ENCODE measurements around the gene SUGP2. TPM values are rescaled to one million over a fixed set of nuclear protein-coding genes. Genes with fewer than 3 reads are reported as not detected.

Gene SUGP2
- total RNA-seq, 1 donor from 2014 or later = 114 TPM

DNA sequence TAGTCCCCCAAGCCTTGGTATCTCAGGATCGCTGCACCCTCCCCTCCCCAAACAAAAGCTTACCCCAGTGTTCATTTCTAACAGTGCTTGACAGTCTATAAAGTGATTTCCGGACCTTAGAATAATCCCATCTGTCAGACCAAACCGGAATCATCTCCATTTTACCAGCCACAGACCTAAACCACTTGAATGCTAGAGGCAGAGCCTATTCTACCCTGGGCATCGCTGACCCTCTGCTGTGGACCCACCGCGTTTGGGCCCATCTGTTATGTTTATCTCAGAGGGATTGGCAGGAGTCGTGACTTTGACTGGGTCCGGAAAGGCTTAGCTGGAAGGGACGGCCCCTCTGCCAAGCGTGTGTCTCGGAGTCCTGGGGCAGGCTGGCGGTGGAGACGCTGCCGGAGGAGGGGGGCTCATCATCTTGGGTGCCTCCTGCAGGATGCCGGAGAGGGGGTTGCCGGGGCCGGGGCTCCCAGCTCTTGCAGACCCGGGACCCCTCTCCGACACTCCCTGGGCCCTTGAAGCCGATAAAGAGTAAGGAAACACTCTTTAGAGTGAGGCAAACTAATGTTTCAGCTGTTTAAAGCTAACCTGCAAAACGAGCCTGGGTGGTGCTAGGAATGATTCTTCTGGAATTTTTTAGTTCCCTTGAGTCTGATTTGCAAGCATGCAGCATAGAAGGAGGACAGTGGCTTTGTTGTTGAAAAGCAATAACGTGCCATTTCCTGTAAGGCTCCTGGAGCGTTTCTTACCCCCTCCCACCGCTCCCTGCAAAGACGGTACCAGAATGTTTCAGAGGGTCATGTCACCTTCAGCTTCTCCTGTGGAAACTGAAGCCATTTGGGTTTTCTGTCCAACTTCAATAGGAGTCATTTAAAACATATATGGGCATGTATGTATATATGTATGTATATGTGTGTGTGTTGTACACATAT, 31.8 kb upstream of the SUGP2 start:
- peaks cover under 1% of the 10 kb centered on the region for H3K36me3 Mint-ChIP-seq (ENCODE audit: low read depth)
- H3K4me3 Mint-ChIP-seq = peak overlapping the region; percentile 84
- DNase-seq (ENCODE audit: low spot score) = peak; percentile 16
- H3K4me1 Mint-ChIP-seq (ENCODE audit: low read depth) = peaks cover 29% of the 10 kb centered on the region
- H3K27ac Mint-ChIP-seq = peak overlapping the region; percentile 62
- no peaks in the 10 kb centered on the region for H3K9me3 Mint-ChIP-seq
- intact Hi-C loops (cut with micrococcal nuclease) = no loop called here
- no peaks in the 10 kb centered on the region for H3K27me3 Mint-ChIP-seq (ENCODE audit: insufficient read depth)

DNA sequence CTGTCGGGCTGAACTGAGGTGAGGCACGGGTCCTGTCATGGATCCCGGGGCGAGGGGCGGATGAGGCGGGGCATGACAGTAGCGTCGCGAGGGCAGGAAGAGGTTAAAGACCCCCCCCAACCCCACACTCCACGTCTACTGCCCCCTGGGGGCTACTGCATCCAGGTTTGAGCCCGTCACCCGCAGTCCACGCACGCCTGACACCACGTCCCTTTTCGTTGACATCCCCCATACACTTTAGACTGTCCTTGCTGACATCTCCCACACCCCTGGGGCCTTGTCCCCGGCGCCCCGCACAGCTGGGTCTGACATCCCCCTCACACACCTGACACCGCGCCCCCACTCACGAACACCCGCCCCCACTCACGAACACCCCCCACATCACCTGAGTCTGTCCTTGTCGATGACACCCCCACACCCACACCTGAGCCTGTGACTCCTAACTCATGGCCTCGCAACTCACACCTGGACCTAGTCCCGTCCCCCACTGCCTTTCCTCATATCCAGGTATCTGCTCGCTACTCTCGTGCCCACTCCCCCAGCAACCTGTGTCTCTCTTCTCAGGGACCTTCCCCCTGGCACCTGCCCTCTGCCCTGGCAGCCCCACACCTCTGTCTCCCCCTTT, 30.9 kb upstream of the SUGP2 start:
- Mint-ChIP-seq H3K9me3 (no peaks in the 10 kb centered on the region), H3K4me3 (peak overlapping the region; percentile 84), H3K4me1 (ENCODE audit: low read depth) (peaks cover 29% of the 10 kb centered on the region), H3K27me3 (ENCODE audit: insufficient read depth) (no peaks in the 10 kb centered on the region), H3K27ac (peak overlapping the region; percentile 62), H3K36me3 (ENCODE audit: low read depth) (peaks cover 5% of the 10 kb centered on the region)
- DNase-seq (ENCODE audit: low spot score) = no peak
- intact Hi-C loops (cut with micrococcal nuclease) = no loop called here

DNA sequence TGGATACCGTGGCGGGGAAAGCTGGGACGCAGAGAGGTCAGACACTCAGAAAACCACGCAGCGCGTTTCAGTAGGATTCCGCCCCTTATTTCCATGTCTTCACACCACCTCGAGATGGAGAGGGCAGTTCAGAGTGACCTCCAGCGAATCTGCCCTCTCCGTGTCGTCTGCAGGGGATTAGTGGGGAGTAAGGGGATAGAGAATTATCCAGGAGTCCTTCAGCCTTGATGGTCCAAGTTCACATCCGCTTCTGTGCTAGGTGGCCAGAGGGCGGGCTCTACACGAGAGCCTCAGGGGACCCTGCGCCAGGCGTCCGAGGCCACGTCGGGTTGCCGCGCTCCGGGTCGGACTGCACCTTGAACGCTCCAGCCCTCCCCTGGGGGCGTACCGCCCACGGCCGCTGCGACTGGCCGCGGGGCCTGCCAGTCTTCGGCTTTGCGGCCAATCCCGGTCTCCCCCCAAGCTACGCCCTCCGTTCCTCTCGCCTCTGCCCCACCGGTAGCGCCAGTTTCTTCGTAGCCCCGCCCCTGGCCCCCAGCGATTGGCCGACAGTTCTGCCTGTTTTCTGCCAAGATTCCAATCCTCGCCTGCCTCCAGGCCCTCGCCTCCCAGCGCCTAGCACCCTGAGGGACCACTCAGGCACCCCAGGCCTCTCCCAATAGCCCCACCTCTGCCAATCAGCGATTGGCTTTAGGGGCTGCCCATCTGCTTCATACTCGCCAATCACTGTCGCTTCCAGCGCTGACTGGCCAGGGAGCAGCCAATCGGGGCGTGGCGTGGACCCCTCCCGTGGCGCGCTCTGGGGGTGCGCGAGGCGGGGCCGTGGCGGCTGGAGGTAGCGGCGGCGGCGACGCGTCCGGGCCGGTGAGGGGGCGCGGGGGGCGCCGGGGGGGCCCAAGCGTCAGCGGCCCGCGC, 30.1 kb upstream of the SUGP2 start, which contains the start of gene SLC25A42:
Gene SLC25A42 (plus strand): TSS at position 812 of the 915 bp plus-strand sequence. CDS start 32,131 bp downstream, outside the sequence.
- peak; percentile 99 for DNase-seq (ENCODE audit: low spot score)
- Mint-ChIP-seq H3K4me3 (peak within 1 kb of the TSS; percentile 84), H3K9me3 (no peaks in the 10 kb centered on the region), H3K4me1 (ENCODE audit: low read depth) (peaks cover 29% of the 10 kb centered on the region), H3K27ac (peak within 1 kb of the TSS; percentile 62), H3K36me3 (ENCODE audit: low read depth) (peaks cover 5% of the 10 kb centered on the region), H3K27me3 (ENCODE audit: insufficient read depth) (no peaks in the 10 kb centered on the region)
- intact Hi-C loops (cut with micrococcal nuclease) = loop anchor here (1.0 kb wide), 5 partner anchors 31 to 427 kb away; partner anchors contain the start of genes BORCS8, RFXANK and TMEM161A

DNA sequence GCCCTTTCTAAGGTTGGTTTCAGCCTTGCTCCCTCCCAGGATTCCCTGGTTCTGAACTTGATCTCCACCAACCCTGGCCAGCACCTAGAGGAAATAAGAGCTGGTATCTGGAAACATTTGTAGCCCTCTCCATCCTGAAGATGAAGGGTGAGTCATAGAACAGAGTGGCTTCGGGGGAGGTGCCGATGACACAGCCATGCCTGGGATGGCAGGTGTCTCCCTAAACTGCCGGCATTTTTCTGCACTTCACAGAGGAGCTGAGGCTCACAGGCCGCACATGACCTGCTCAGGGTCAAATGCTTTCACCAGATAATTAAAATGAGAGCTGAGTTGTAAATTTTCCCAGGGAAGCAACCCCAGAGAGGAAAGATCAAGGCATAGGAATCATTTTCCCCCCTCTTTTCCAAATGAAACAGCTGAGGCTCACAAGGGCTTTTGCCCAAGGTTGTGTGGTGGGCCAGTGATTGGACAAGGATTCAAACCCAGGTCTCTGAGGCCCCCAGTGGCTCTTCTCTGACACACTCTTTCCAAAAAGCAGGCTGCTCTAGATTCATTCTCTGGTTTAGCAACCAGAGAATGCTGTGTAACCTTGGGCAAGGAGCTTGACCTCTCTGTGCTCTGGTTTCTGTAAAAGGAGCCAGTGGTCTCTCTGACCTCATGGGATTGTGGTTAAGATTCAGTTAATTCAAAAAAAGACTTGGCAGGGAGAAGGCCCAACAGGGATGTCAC, 29.3 kb upstream of the SUGP2 start:
- Mint-ChIP-seq H3K4me3 (peak overlapping the region; percentile 84), H3K27ac (peak overlapping the region; percentile 57), H3K27me3 (ENCODE audit: insufficient read depth) (no peaks in the 10 kb centered on the region), H3K36me3 (ENCODE audit: low read depth) (peaks cover 7% of the 10 kb centered on the region), H3K4me1 (ENCODE audit: low read depth) (peaks cover 29% of the 10 kb centered on the region), H3K9me3 (no peaks in the 10 kb centered on the region)
- DNase-seq (ENCODE audit: low spot score) = no peak
- intact Hi-C loops (cut with micrococcal nuclease) = loop anchor here (1.0 kb wide), 5 partner anchors 30 to 426 kb away; partner anchors contain the start of genes BORCS8, RFXANK and TMEM161A

DNA sequence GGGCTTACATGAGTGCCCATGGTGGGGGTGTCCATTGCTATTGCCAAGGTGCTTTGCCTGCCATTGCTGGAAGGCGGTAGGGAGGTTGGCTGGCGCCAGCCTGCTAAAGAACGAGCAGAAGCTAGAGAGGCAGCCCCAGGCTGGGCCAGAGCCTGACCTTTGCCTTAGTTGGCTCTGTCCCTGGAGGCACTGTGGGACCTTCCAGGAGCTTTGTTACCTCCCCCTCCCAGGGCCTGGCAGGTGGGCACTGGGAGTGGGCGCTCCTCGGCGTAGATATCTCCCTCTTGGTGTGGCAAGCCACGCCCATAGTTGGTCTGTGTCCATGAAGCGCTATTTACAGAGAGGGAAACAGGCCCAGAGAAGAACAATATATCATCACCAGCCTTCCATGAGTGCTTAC, 28.2 kb upstream of the SUGP2 start:
- H3K36me3 Mint-ChIP-seq (ENCODE audit: low read depth) = peaks cover 9% of the 10 kb centered on the region
- H3K27me3 Mint-ChIP-seq (ENCODE audit: insufficient read depth) = no peaks in the 10 kb centered on the region
- peaks cover 24% of the 10 kb centered on the region for H3K4me1 Mint-ChIP-seq (ENCODE audit: low read depth)
- DNase-seq (ENCODE audit: low spot score) = no peak
- no peak overlapping the region for H3K4me3 Mint-ChIP-seq
- H3K9me3 Mint-ChIP-seq = no peaks in the 10 kb centered on the region
- H3K27ac Mint-ChIP-seq = no peak overlapping the region
- intact Hi-C loops (cut with micrococcal nuclease) = no loop called here

DNA sequence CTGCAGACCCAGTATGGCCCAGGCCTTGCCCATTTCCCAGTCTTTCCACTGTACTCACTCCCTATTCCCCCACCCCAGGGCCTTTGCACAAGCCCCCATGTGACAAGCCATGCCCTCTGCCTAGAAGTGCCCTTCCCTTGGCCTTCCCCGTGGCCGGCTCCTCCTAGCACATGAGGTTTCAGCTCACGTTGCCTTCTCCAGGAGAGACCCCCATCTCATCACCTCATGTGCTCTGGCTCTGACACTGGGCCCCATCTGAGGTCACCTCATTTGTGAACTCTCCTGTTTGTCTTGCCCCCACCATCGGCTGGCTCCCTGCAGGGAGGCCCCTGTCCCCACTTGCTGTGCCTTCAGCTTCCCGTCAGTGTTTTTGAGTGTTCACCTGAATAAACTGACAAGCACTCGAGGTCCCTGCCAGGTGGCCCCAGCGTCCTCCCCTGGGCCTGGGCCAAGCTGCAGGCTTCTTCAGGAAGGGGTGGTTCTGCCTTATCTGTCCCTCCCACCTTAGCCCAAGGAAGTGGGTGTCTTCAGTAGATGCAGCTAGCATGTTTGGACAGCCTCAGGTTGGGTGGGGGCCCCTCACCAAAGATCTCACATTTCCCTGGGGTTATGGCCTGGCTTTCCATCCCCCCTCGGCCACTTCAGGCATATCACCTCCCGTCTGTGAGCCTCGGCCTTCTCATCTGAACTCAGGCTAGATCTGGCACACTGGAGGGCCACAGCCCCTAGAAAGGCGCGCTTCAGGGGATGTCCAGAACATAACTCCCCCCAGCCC, 26.7 kb upstream of the SUGP2 start:
- H3K27me3 Mint-ChIP-seq (ENCODE audit: insufficient read depth) = no peaks in the 10 kb centered on the region
- intact Hi-C loops (cut with micrococcal nuclease) = no loop called here
- H3K4me1 Mint-ChIP-seq (ENCODE audit: low read depth) = peaks cover 19% of the 10 kb centered on the region

DNA sequence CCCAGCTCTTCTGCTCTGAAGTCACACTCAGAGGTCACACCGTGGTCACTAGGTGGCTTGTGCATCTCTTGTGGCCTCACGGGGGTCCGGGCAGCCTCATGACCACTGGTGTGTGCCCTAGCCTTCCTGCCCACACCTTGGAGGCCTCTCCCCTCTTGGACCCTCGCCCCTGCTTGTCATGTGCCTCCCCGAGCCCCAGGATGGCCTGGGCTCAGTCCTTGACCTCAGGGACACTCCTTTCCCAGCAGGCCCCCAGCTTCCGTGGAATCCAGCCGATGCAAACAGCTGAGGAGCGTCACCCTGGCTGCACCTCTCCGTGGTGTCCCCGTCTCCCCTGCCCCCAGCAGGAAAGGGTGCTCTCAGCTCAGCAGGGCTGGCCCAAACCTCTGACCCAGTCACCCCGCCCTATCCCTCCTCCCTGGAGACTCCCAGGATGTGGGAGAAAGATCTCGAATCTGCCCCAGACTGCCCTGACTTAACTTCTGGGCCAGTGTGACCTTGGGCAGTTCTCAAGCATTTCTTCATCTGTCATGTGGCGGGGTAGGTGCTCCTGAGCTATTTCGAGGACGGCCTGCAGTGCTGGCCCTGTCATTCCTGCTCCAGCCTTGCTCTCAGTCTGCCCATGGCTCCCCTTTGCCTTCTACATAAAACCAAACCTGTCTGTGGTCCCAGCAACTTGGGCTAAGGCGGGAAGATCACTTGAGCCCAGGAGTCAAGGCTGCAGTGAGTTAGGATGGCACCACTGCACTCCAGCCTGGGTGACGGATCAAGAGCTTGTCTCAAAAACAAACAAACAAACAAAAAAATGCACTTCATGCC, 25.9 kb upstream of the SUGP2 start:
- Mint-ChIP-seq H3K9me3 (no peaks in the 10 kb centered on the region), H3K27me3 (ENCODE audit: insufficient read depth) (no peaks in the 10 kb centered on the region), H3K36me3 (ENCODE audit: low read depth) (peaks cover 9% of the 10 kb centered on the region), H3K4me3 (no peak overlapping the region), H3K4me1 (ENCODE audit: low read depth) (peaks cover 11% of the 10 kb centered on the region), H3K27ac (no peak overlapping the region)
- intact Hi-C loops (cut with micrococcal nuclease) = no loop called here
- DNase-seq (ENCODE audit: low spot score) = no peak

More for the DNA sequence above, 26.7 kb upstream of the SUGP2 start:
- DNase-seq (ENCODE audit: low spot score) = no peak
- no peaks in the 10 kb centered on the region for H3K9me3 Mint-ChIP-seq
- H3K36me3 Mint-ChIP-seq (ENCODE audit: low read depth) = peaks cover 9% of the 10 kb centered on the region
- H3K27ac Mint-ChIP-seq = no peak overlapping the region
- no peak overlapping the region for H3K4me3 Mint-ChIP-seq

DNA sequence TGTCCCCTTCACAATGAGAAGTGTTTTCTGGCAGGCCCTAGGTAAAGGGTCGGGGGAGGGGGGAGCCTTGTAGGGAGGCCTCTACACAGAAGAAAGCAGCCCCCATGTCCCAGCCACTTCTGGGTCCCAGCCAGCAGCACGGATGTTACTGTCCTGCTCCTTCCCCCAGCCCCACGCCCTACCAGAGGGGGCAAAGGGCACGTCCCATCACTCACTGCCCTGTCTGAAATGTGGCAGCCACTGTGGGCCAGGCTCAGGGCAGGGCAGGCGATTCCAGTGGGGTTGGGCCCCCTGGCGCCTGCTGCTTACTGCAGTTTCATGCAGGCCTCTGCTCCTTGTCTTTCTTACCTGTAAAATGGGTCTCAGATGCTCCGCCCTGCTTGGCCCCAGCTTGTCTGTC, 24.4 kb upstream of the SUGP2 start:
- intact Hi-C loops (cut with micrococcal nuclease) = no loop called here
- Mint-ChIP-seq H3K4me3 (no peak overlapping the region), H3K4me1 (ENCODE audit: low read depth) (peaks cover 4% of the 10 kb centered on the region), H3K36me3 (ENCODE audit: low read depth) (peaks cover 11% of the 10 kb centered on the region), H3K9me3 (no peaks in the 10 kb centered on the region), H3K27me3 (ENCODE audit: insufficient read depth) (no peaks in the 10 kb centered on the region), H3K27ac (no peak overlapping the region)
- no peak for DNase-seq (ENCODE audit: low spot score)

DNA sequence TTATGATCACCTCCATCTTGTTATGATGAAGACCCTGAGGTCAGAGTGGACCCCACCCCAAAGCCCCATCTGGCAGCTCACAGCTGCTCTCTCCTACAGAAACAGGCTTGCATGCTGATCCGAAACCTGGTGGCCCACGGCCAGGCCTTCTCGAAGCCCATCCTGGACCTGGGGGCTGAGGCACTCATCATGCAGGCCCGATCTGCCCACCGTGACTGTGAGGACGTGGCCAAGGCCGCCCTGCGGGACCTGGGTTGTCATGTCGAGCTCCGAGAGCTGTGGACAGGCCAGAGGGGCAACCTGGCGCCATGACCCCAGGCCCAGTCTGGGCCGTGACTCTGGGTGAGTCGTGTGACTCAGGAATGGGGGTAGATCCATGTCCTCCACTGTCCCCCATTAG, 24.0 kb upstream of the SUGP2 start:
- intact Hi-C loops (cut with micrococcal nuclease) = no loop called here
- Mint-ChIP-seq H3K27ac (no peak overlapping the region), H3K4me1 (ENCODE audit: low read depth) (peaks cover under 1% of the 10 kb centered on the region), H3K27me3 (ENCODE audit: insufficient read depth) (no peaks in the 10 kb centered on the region), H3K4me3 (no peak overlapping the region), H3K36me3 (ENCODE audit: low read depth) (peaks cover 11% of the 10 kb centered on the region), H3K9me3 (no peaks in the 10 kb centered on the region)
- no peak for DNase-seq (ENCODE audit: low spot score)

DNA sequence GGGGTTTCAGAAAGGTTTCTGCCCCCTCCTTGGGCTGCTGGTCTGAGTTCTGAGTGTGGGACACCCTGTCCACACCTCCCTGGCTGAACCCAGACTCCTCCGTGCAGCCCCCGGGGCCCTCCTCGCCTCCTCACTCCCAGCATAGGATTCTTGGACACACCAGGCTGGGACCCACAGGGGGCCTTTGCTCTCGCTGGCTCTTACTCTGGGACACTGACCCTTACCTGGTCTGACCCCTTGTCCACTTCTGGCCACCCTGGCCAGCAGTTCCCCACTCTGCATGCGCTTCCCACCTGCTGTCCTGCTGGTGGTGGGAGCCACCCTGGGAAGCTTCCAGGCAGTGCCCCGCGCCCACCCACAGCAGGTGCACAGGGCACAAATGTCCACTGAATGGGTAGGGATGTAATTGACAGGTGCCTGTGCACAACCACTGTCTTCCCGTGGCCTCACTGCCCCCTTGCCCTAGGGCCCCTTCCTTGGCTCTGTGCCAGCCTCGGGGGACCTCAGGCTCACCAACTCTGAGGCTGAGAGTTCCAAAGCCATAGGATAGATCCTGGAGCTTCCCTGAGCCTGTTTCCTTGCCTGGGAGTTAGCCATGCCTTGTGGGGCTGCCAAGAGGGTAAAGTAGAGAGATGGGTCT, 23.4 kb upstream of the SUGP2 start:
- H3K4me1 Mint-ChIP-seq (ENCODE audit: low read depth) = no peaks in the 10 kb centered on the region
- intact Hi-C loops (cut with micrococcal nuclease) = no loop called here
- H3K4me3 Mint-ChIP-seq = no peak overlapping the region
- DNase-seq (ENCODE audit: low spot score) = no peak
- H3K27ac Mint-ChIP-seq = no peak overlapping the region
- no peaks in the 10 kb centered on the region for H3K27me3 Mint-ChIP-seq (ENCODE audit: insufficient read depth)
- no peaks in the 10 kb centered on the region for H3K9me3 Mint-ChIP-seq
- H3K36me3 Mint-ChIP-seq (ENCODE audit: low read depth) = peaks cover 11% of the 10 kb centered on the region

All from activated T-helper 1 cell treated with anti-CD3 and anti-CD28 coated beads, Interleukin-12 subunit alpha, Interleukin-12 subunit beta, Interleukin-2, Interleukin-4 antibody, amounts not matched to agents 30 ng/mL and 10 ng/mL and 1 ng/mL, durations not matched to agents 14 hours and 24 hours and 36 hours (primary cell).